ENCODE results near the gene DENND1A. TPM values are rescaled to one million over a fixed set of nuclear protein-coding genes. Genes with fewer than 3 reads are reported as not detected.

The DENND1A gene
- total and polyA plus RNA-seq, 11 donors = 9.8 to 24.0 (median 14.7) TPM

- TF ChIP-seq POLR2A (IDR thresholded peaks at IDR 0.05) (no peak), CTCF (IDR thresholded peaks at IDR 0.05) (no peak)
- WGBS, 4 donors = 95 to 96% (median 95%) methylated on average over 8 of the region's 8 CpGs
- no peaks in the 10 kb centered on the region for H3K27me3 ChIP-seq
- ATAC-seq = no peak
- no peak overlapping the region for H3K4me3 ChIP-seq
- H3K4me1 ChIP-seq = peaks cover 0 to 9% (median 0%) of the 10 kb centered on the region in 12 donors
- H3K27ac ChIP-seq = no peak overlapping the region
- no peaks in the 10 kb centered on the region for H3K9me3 ChIP-seq
- intact Hi-C loops (cut with DNase I) = loop anchor here in 1 of 10 donors (10.0 kb wide), 1 partner anchor 328 kb away; no protein-coding TSS in a partner anchor
- DNase-seq = no peak
- no peaks in the 10 kb centered on the region for H3K36me3 ChIP-seq
These were observed 213.5 kb downstream of the DENND1A start for GRCh38 chr9:123716339-123716945.

- Histone ChIP-seq H3K36me3 (no peaks in the 10 kb centered on the region), H3K4me1 (peaks cover 0 to 9% (median 0%) of the 10 kb centered on the region in 12 donors), H3K27ac (no peak overlapping the region), H3K27me3 (no peaks in the 10 kb centered on the region), H3K4me3 (no peak overlapping the region), H3K9me3 (no peaks in the 10 kb centered on the region)
- TF ChIP-seq POLR2A (IDR thresholded peaks at IDR 0.05) (no peak), CTCF (IDR thresholded peaks at IDR 0.05) (no peak)
- ATAC-seq (no peak), DNase-seq (no peak)
- intact Hi-C loops (cut with DNase I) = loop anchor here in 1 of 10 donors (10.0 kb wide), 1 partner anchor 330 kb away; no protein-coding TSS in a partner anchor
- 81 to 97% (median 93%) methylated on average over 1 of the region's 1 CpG for whole genome bisulfite sequencing, 4 donors
These were observed 214.7 kb downstream of the DENND1A start for GRCh38 chr9:123715258-123715657.

GRCh38 chr9:123713282-123713681 lies 216.6 kb downstream of the DENND1A start:
- no peaks in the 10 kb centered on the region for H3K9me3 ChIP-seq
- 91 to 96% (median 94%) methylated on average over 2 of the region's 2 CpGs for whole genome bisulfite sequencing, 4 donors
- H3K27ac ChIP-seq = no peak overlapping the region
- DNase-seq (no peak), ATAC-seq (no peak)
- peaks cover 0 to 9% (median 0%) of the 10 kb centered on the region in 12 donors for H3K4me1 ChIP-seq
- H3K27me3 ChIP-seq = no peaks in the 10 kb centered on the region
- H3K4me3 ChIP-seq = no peak overlapping the region
- TF ChIP-seq POLR2A (IDR thresholded peaks at IDR 0.05) = no peak
- no peak for TF ChIP-seq CTCF (IDR thresholded peaks at IDR 0.05)
- intact Hi-C loops (cut with DNase I) = loop anchor here in 1 of 10 donors (10.0 kb wide), 1 partner anchor 332 kb away; no protein-coding TSS in a partner anchor
- H3K36me3 ChIP-seq = no peaks in the 10 kb centered on the region

GRCh38 chr9:123712399-123712798 lies 217.5 kb downstream of the DENND1A start:
- Histone ChIP-seq H3K27ac (no peak overlapping the region), H3K4me3 (no peak overlapping the region), H3K9me3 (no peaks in the 10 kb centered on the region), H3K36me3 (no peaks in the 10 kb centered on the region), H3K4me1 (peaks cover 0 to 2% (median 0%) of the 10 kb centered on the region in 12 donors), H3K27me3 (no peaks in the 10 kb centered on the region)
- ATAC-seq (no peak), DNase-seq (no peak)
- 95 to 100% (median 97%) methylated on average over 1 of the region's 1 CpG for whole genome bisulfite sequencing, 4 donors
- intact Hi-C loops (cut with DNase I) = loop anchor here in 1 of 10 donors (10.0 kb wide), 1 partner anchor 332 kb away; no protein-coding TSS in a partner anchor
- TF ChIP-seq POLR2A (IDR thresholded peaks at IDR 0.05) (no peak), CTCF (IDR thresholded peaks at IDR 0.05) (no peak)

All from heart left ventricle (tissue), 16 donors.